Type B pancreatic cell (in vitro differentiated cells): Measurements from ENCODE around the gene DCLK1. TPM values are rescaled to one million over a fixed set of nuclear protein-coding genes. Genes with fewer than 3 reads are reported as not detected.

Experiments used
- DNase-seq: peaks from one replicate; pipeline ENCODE4 v3.0.0; 2021; ENCODE audit warnings: mixed read lengths; ENCODE audit not compliant: unreplicated experiment; ENCODE audit errors: extremely low spot score
- H3K27ac Mint-ChIP-seq: 2 replicates; pipeline ENCODE4 v1.8.0; 2021; ENCODE audit warnings: mild to moderate bottlenecking, mixed read lengths
- H3K27me3 Mint-ChIP-seq: 2 replicates; pipeline ENCODE4 v1.8.0; 2021; ENCODE audit warnings: mixed read lengths
- H3K36me3 Mint-ChIP-seq: 2 replicates; pipeline ENCODE4 v1.8.0; 2021; ENCODE audit warnings: mixed read lengths
- H3K4me1 Mint-ChIP-seq: one replicate; pipeline ENCODE4 v1.8.0; 2021; ENCODE audit warnings: mixed read lengths; ENCODE audit not compliant: unreplicated experiment
- H3K4me3 Mint-ChIP-seq: 2 replicates; pipeline ENCODE4 v1.8.0; 2021; ENCODE audit warnings: mild to moderate bottlenecking, mixed read lengths
- H3K9me3 Mint-ChIP-seq: 2 replicates; pipeline ENCODE4 v1.8.0; 2021; ENCODE audit warnings: mixed read lengths
- total RNA-seq: library from RNA; stranded (reverse); gene quantifications from 2 replicates; pipeline ENCODE4 v1.2.1, GENCODE V29; 2021; ENCODE audit warnings: low replicate concordance
- TF ChIP-seq, protein P1 (sequence below): fragments of 200-600 bp; sonication (generic); conservative IDR thresholded peaks from 2 replicates; pipeline ENCODE4 v1.5.0; 2021; ENCODE audit warnings: antibody characterized with exemption, mild to moderate bottlenecking

DCLK1 gene
- total RNA-seq, 1 donor from 2014 or later = 47.1 TPM

- H3K27ac Mint-ChIP-seq = no peak overlapping the region
- no peaks in the 10 kb centered on the region for H3K36me3 Mint-ChIP-seq
- no peak for DNase-seq
- H3K27me3 Mint-ChIP-seq = no peaks in the 10 kb centered on the region
- TF ChIP-seq, protein P1, sequence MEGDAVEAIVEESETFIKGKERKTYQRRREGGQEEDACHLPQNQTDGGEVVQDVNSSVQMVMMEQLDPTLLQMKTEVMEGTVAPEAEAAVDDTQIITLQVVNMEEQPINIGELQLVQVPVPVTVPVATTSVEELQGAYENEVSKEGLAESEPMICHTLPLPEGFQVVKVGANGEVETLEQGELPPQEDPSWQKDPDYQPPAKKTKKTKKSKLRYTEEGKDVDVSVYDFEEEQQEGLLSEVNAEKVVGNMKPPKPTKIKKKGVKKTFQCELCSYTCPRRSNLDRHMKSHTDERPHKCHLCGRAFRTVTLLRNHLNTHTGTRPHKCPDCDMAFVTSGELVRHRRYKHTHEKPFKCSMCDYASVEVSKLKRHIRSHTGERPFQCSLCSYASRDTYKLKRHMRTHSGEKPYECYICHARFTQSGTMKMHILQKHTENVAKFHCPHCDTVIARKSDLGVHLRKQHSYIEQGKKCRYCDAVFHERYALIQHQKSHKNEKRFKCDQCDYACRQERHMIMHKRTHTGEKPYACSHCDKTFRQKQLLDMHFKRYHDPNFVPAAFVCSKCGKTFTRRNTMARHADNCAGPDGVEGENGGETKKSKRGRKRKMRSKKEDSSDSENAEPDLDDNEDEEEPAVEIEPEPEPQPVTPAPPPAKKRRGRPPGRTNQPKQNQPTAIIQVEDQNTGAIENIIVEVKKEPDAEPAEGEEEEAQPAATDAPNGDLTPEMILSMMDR = no peak
- H3K4me1 Mint-ChIP-seq = peaks cover 24% of the 10 kb centered on the region
- H3K9me3 Mint-ChIP-seq = no peaks in the 10 kb centered on the region
- H3K4me3 Mint-ChIP-seq = no peak overlapping the region
Measured at GRCh38 chr13:35912841-35913240, 218.3 kb downstream of the DCLK1 start.

DNA sequence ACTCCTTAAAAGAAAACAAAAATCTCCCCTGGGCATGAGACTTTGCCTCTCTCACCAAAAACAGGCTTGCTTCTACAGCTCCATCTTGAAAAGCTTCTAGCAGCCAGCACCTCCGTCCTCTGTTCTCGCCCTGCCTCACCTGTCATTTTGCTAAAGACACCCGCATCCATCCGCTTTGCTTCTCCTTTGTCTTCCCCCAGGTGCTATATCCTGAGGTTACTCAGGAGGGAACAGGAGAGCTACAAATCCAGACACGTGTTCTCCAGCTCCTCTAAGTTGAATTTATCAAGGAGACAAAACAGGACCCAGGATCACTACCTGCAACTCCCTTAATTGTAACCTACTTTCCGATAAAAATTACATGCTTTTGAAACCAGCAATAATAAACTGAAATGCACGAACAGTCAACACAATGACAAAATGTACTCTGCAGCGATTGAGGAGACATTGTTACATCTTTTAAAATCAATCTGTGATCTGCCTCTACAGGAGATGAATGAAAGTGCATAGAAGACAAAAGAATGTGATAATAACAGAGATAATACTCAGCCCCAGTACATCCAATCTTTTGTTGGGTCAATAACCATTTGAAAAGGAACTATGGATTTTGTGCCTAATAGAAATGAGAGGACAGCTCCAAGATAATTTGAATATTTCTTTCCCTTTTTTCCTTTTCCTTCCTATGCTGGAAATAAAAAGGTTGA lies 221.2 kb downstream of the DCLK1 start:
- H3K4me3 Mint-ChIP-seq = no peak overlapping the region
- H3K9me3 Mint-ChIP-seq = no peaks in the 10 kb centered on the region
- DNase-seq = no peak
- H3K27me3 Mint-ChIP-seq = no peaks in the 10 kb centered on the region
- TF ChIP-seq, protein P1 = no peak
- no peaks in the 10 kb centered on the region for H3K36me3 Mint-ChIP-seq
- peaks cover 9% of the 10 kb centered on the region for H3K4me1 Mint-ChIP-seq
- no peak overlapping the region for H3K27ac Mint-ChIP-seq

GRCh38 chr13:35909091-35909490 lies 222.1 kb downstream of the DCLK1 start:
- Mint-ChIP-seq H3K9me3 (no peaks in the 10 kb centered on the region), H3K4me1 (peaks cover 9% of the 10 kb centered on the region), H3K36me3 (no peaks in the 10 kb centered on the region), H3K4me3 (no peak overlapping the region), H3K27me3 (no peaks in the 10 kb centered on the region), H3K27ac (no peak overlapping the region)
- TF ChIP-seq, protein P1 = no peak
- no peak for DNase-seq

DNA sequence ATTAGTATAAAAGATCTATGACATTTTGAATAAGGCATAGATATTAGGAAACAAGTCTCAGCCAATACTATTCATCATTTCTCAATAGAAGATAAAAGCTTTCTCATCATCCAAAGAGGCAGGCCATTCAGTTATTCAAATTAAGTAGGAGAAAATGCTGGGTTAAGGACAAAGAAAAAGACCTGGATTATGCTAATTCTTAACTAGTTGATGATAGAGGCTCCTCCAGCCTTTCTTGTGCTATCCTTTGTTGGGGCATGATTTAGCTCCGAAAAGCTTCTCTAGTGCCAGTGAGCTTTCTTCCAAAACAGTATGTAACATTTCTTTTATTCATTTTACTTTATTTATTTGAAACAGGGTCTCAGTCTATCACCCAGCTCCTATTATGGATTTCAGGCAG lies 223.0 kb downstream of the DCLK1 start:
- TF ChIP-seq, protein P1 = no peak
- H3K36me3 Mint-ChIP-seq = no peaks in the 10 kb centered on the region
- no peaks in the 10 kb centered on the region for H3K27me3 Mint-ChIP-seq

DNA sequence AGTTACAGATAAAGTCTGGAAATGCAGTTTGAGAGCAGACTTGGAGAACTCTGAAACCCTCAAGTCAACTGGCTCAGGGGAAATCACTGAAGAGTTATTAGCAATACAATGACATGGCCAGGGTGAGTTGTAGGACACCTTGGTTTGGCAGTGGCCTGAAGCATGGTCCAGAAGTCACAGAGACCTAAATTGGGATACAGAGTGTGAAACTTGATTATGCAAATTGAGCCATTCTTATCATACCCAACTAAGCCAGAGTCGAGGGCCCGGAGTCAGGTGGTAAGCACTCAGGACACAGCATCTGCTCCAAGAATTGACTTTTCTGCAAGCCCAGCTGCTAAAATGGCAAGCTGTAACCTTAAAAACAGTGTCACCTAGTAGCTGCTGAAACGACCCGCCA lies 224.5 kb downstream of the DCLK1 start:
- TF ChIP-seq, protein P1 = no peak
- Mint-ChIP-seq H3K27ac (no peak overlapping the region), H3K9me3 (no peaks in the 10 kb centered on the region), H3K27me3 (no peaks in the 10 kb centered on the region), H3K4me3 (no peak overlapping the region), H3K36me3 (no peaks in the 10 kb centered on the region), H3K4me1 (peaks cover 9% of the 10 kb centered on the region)
- no peak for DNase-seq

More for the DNA sequence above, 223.0 kb downstream of the DCLK1 start:
- Mint-ChIP-seq H3K27ac (no peak overlapping the region), H3K4me3 (no peak overlapping the region), H3K4me1 (peaks cover 9% of the 10 kb centered on the region), H3K9me3 (no peaks in the 10 kb centered on the region)
- no peak for DNase-seq
